Stimulated activated CD4-positive, alpha-beta T cell treated with anti-CD3 and anti-CD28 coated beads, TNF-alpha, amount 100 ng/mL, for 24 hours (primary cell): Measurements from ENCODE around the gene TBC1D9B.
A peak's percentile ranks its signal among the peaks of the same experiment; 100 is the strongest.

Experiments used
- DNase-seq, 3 experiments: peaks; one replicate each; pipeline ENCODE4 v3.0.0-alpha.2; 2020; ENCODE audit warnings: low read depth in 3 of 3

Gene TBC1D9B

GRCh38 chr5:179869641-179870402, 37.9 kb downstream of the TBC1D9B start:
- DNase-seq: no peak

GRCh38 chr5:179869101-179869500, 38.6 kb downstream of the TBC1D9B start:
- DNase-seq: no peak

- DNase-seq: no peak
Measured at GRCh38 chr5:179868541-179868940, 39.2 kb downstream of the TBC1D9B start.

- no peak for DNase-seq
Measured at GRCh38 chr5:179867476-179867875, 40.2 kb downstream of the TBC1D9B start.

GRCh38 chr5:179867079-179867465, 40.6 kb downstream of the TBC1D9B start:
- DNase-seq: no peak

GRCh38 chr5:179866241-179867078, 41.2 kb downstream of the TBC1D9B start:
- peak in 1 of 3 experiments; percentile 16 for DNase-seq

- no peak for DNase-seq
Measured at GRCh38 chr5:179865491-179866240, 42.0 kb downstream of the TBC1D9B start.

- DNase-seq: no peak
Measured at GRCh38 chr5:179864686-179865085, 43.0 kb downstream of the TBC1D9B start.

- no peak for DNase-seq
Measured at GRCh38 chr5:179863449-179864085, 44.1 kb downstream of the TBC1D9B start.

GRCh38 chr5:179862891-179863290, 44.8 kb downstream of the TBC1D9B start:
- DNase-seq: no peak

- DNase-seq: no peak
Measured at GRCh38 chr5:179862296-179862695, 45.4 kb downstream of the TBC1D9B start.

GRCh38 chr5:179860301-179860700, 47.4 kb downstream of the TBC1D9B start:
- DNase-seq: no peak

GRCh38 chr5:179858586-179859427, 48.9 kb downstream of the TBC1D9B start, which contains the start of gene MRNIP:
Gene MRNIP, minus strand, starts transcription at chr5:179858817. Its CDS starts 21 bp downstream, at chr5:179858796.
- peak; percentile 81 to 93 (median 88) for DNase-seq

- peak in 2 of 3 experiments; percentile 36 to 46 for DNase-seq
Measured at GRCh38 chr5:179858241-179858585, 49.5 kb downstream of the TBC1D9B start.

GRCh38 chr5:179854356-179854755, 53.3 kb downstream of the TBC1D9B start:
- no peak for DNase-seq

- no peak for DNase-seq
Measured at GRCh38 chr5:179852993-179853547, 54.6 kb downstream of the TBC1D9B start.

GRCh38 chr5:179841621-179842020, 66.1 kb downstream of the TBC1D9B start:
- DNase-seq: no peak

- no peak for DNase-seq
Measured at GRCh38 chr5:179840766-179841165, 66.9 kb downstream of the TBC1D9B start.

- no peak for DNase-seq
Measured at GRCh38 chr5:179840321-179840720, 67.4 kb downstream of the TBC1D9B start.
